HG03354 (cell line): ENCODE data around the gene EXTL1.

ENCODE experiments used
- ATAC-seq: cut with Tn5 transposase; IDR thresholded peaks from one replicate; pipeline ENCODE4 v1.9.1; 2021; ENCODE audit warnings: mild to moderate bottlenecking; ENCODE audit not compliant: unreplicated experiment, poor library complexity, severe bottlenecking

EXTL1 gene

GRCh38 chr1:25996966-25997827, 24.4 kb upstream of the EXTL1 start:
- no peak for ATAC-seq

- peak; percentile 97 for ATAC-seq
Observed at GRCh38 chr1:25997828-25998761, 23.5 kb upstream of the EXTL1 start, which contains the start of gene PAFAH2. PAFAH2 (minus strand) TSS chr1:25998063; CDS start chr1:25990816, 7,247 bp downstream.

- no peak for ATAC-seq
Observed at GRCh38 chr1:25999041-25999800, 22.4 kb upstream of the EXTL1 start.

GRCh38 chr1:26003262-26003661, 18.3 kb upstream of the EXTL1 start:
- ATAC-seq: no peak

- no peak for ATAC-seq
Observed at GRCh38 chr1:26003756-26004155, 17.8 kb upstream of the EXTL1 start.

- ATAC-seq: no peak
Observed at GRCh38 chr1:26005434-26006105, 16.0 kb upstream of the EXTL1 start.

GRCh38 chr1:26006710-26007109, 14.9 kb upstream of the EXTL1 start:
- no peak for ATAC-seq

GRCh38 chr1:26009796-26010447, 11.7 kb upstream of the EXTL1 start:
- no peak for ATAC-seq

GRCh38 chr1:26010825-26011224, 10.8 kb upstream of the EXTL1 start:
- ATAC-seq: no peak

GRCh38 chr1:26012864-26013263, 8.7 kb upstream of the EXTL1 start:
- ATAC-seq: no peak

GRCh38 chr1:26014179-26014578, 7.4 kb upstream of the EXTL1 start:
- ATAC-seq: no peak

GRCh38 chr1:26015358-26015757, 6.2 kb upstream of the EXTL1 start:
- no peak for ATAC-seq

GRCh38 chr1:26016258-26016952, 5.2 kb upstream of the EXTL1 start:
- no peak for ATAC-seq

GRCh38 chr1:26016953-26017545, 4.5 kb upstream of the EXTL1 start:
- ATAC-seq: no peak

GRCh38 chr1:26017606-26018005, 4.0 kb upstream of the EXTL1 start:
- no peak for ATAC-seq

GRCh38 chr1:26019641-26020315, 1.8 kb upstream of the EXTL1 start:
- ATAC-seq: no peak

GRCh38 chr1:26020330-26020768, 1.2 kb upstream of the EXTL1 start:
- ATAC-seq: no peak
